Measurements from ENCODE around the gene CHMP6.

The CHMP6 gene

DNA sequence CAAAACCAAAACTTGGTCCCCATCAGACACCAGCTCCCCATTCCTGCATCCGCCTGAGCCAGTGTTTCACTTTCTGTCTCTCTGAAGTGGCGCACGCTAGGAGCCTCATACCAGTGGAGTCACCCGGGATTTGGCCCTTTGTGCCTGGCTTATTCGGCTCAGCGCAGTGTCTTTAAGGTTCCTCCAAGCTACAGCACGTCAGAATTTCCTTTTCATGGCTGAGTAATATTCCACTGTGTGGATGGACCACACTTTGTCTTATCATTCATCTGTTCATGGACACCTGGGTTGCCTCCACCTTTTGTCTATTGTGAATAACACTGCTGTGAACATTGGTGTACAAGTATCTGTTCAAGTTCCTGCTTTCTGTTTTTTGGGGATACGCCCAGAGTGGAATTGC, 45.2 kb upstream of the CHMP6 start:
- no peak overlapping the region for H3K4me3 ChIP-seq (ENCODE audit: low read depth, low read length)
- TF ChIP-seq MYC (IDR thresholded peaks at IDR 0.05; ENCODE audit: low read depth, low read length): no peak
- no peak for TF ChIP-seq MAX (IDR thresholded peaks at IDR 0.05; ENCODE audit: low read depth, low read length)
- TF ChIP-seq POLR2A (IDR thresholded peaks at IDR 0.05; ENCODE audit: extremely low read depth, insufficient read length): no peak
- TF ChIP-seq, protein P1, sequence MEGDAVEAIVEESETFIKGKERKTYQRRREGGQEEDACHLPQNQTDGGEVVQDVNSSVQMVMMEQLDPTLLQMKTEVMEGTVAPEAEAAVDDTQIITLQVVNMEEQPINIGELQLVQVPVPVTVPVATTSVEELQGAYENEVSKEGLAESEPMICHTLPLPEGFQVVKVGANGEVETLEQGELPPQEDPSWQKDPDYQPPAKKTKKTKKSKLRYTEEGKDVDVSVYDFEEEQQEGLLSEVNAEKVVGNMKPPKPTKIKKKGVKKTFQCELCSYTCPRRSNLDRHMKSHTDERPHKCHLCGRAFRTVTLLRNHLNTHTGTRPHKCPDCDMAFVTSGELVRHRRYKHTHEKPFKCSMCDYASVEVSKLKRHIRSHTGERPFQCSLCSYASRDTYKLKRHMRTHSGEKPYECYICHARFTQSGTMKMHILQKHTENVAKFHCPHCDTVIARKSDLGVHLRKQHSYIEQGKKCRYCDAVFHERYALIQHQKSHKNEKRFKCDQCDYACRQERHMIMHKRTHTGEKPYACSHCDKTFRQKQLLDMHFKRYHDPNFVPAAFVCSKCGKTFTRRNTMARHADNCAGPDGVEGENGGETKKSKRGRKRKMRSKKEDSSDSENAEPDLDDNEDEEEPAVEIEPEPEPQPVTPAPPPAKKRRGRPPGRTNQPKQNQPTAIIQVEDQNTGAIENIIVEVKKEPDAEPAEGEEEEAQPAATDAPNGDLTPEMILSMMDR (IDR thresholded peaks at IDR 0.05; ENCODE audit: low read depth, low read length): no peak
- no peak for DNase-seq (ENCODE audit: low read depth)

DNA sequence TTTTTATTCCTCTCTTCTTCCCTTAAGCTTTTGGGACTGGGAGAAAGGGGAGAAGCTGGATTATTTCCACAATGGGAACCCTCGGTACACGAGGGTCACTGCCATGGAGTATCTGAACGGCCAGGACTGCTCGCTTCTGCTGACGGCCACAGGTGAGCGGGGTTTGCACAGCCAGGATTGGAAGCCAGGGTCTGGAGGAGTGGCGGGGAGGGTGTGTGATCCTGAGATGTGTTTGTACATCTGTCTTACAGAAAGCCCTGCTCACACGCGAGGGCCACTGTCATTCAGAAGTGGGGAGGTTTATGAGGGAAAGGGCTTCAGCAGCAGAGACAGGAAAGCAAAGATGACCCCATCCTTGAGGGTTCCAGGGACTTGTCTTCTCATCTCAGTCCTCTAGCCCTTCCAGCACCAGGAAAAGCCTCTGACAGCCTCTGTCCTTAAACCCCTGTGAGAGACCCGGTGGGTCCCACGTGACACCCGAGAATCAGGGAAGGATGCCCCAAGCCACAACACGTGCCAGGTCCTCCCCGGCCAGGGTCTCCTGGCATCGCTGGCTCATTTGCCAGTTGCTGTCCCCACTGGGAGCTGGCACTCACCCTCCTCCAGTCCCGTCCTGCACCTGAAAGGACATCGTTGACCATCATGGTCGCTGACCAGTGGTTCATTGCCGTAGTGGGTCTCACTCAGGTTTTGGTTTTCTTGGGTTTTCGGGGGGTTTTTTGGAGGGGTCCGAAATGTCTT, 44.3 kb upstream of the CHMP6 start:
- DNase-seq (ENCODE audit: low read depth): no peak
- H3K4me3 ChIP-seq (ENCODE audit: low read depth, low read length): no peak overlapping the region
- TF ChIP-seq, protein P1 (IDR thresholded peaks at IDR 0.05; ENCODE audit: low read depth, low read length): no peak
- no peak for TF ChIP-seq MAX (IDR thresholded peaks at IDR 0.05; ENCODE audit: low read depth, low read length)
- no peak for TF ChIP-seq MYC (IDR thresholded peaks at IDR 0.05; ENCODE audit: low read depth, low read length)
- no peak for TF ChIP-seq POLR2A (IDR thresholded peaks at IDR 0.05; ENCODE audit: extremely low read depth, insufficient read length)

GRCh38 chr17:80948019-80948975, 43.3 kb upstream of the CHMP6 start:
- H3K4me3 ChIP-seq (ENCODE audit: low read depth, low read length): no peak overlapping the region
- no peak for DNase-seq (ENCODE audit: low read depth)
- TF ChIP-seq, protein P1 (IDR thresholded peaks at IDR 0.05; ENCODE audit: low read depth, low read length): no peak
- TF ChIP-seq MAX (IDR thresholded peaks at IDR 0.05; ENCODE audit: low read depth, low read length): no peak
- TF ChIP-seq POLR2A (IDR thresholded peaks at IDR 0.05; ENCODE audit: extremely low read depth, insufficient read length): no peak
- no peak for TF ChIP-seq MYC (IDR thresholded peaks at IDR 0.05; ENCODE audit: low read depth, low read length)

DNA sequence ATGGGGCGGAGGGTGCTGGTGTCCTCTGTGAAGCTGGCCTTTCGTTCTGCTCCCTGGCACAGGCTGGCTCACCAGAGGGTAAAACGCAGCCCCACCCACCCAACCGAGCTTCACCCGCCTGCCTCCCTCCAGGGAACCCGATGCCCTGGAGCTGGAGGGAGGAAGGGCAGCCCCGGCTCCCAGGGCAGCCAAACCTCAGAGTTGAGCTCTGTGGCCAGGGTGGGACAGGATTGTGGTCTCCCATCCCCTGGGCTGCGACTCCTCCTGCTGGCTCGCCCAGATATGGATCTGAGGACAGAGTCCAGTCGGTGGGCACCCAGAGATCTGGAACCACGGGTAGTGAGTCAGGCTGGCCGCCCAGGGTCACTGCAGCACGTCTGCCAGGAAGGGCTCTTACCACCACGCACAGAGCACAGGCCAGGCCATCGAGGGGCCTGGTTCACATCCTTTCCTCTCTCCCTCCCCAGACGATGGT, 42.6 kb upstream of the CHMP6 start:
- no peak for TF ChIP-seq MAX (IDR thresholded peaks at IDR 0.05; ENCODE audit: low read depth, low read length)
- no peak for TF ChIP-seq MYC (IDR thresholded peaks at IDR 0.05; ENCODE audit: low read depth, low read length)
- no peak for DNase-seq (ENCODE audit: low read depth)
- no peak overlapping the region for H3K4me3 ChIP-seq (ENCODE audit: low read depth, low read length)

GRCh38 chr17:80949451-80950421, 41.9 kb upstream of the CHMP6 start:
- no peak for TF ChIP-seq MAX (IDR thresholded peaks at IDR 0.05; ENCODE audit: low read depth, low read length)
- TF ChIP-seq MYC (IDR thresholded peaks at IDR 0.05; ENCODE audit: low read depth, low read length): no peak
- TF ChIP-seq POLR2A (IDR thresholded peaks at IDR 0.05; ENCODE audit: extremely low read depth, insufficient read length): no peak
- TF ChIP-seq, protein P1 (IDR thresholded peaks at IDR 0.05; ENCODE audit: low read depth, low read length): no peak
- DNase-seq (ENCODE audit: low read depth): no peak
- no peak overlapping the region for H3K4me3 ChIP-seq (ENCODE audit: low read depth, low read length)

Measured in NB4 (cell line).